ENCODE measurements around the gene LYPD6B. TPM values are rescaled to one million over a fixed set of nuclear protein-coding genes. Genes with fewer than 3 reads are reported as not detected.

Gene LYPD6B
- total RNA-seq, 2 experiments from 2014 or later, result not detected

DNA sequence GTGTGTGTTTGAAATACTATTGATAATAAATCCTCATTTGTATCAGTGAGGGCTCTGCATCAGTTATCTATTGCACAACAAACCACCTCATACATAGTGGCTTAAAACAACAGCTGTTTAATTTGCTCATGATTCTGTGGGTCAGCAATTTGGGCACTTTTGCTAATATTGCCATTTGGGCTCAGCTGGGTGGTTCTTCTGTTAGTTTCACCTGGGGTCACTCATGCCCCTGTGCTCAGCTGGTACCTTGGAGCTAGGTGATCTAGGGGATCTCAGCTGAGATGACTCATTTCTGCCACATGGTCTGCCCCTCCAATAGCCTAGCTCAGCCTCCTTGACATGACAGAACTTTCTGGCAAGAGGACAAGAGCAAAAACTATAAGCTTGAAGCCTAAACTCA lies 126.3 kb downstream of the LYPD6B start:
- CTCF ChIA-PET, result no interaction called here
- no peak overlapping the region for H3K27ac Mint-ChIP-seq
- H3K4me1 Mint-ChIP-seq (ENCODE audit: low read depth), result peaks cover 34% of the 10 kb centered on the region
- intact Hi-C loops (cut with micrococcal nuclease), result loop anchor here (5.0 to 10.0 kb wide), 4 partner anchors 78 to 400 kb away; no protein-coding TSS in a partner anchor
- H3K27me3 Mint-ChIP-seq, result peaks cover 13% of the 10 kb centered on the region
- H3K9me3 Mint-ChIP-seq, result no peaks in the 10 kb centered on the region
- H3K36me3 Mint-ChIP-seq, result no peaks in the 10 kb centered on the region
- DNase-seq, result no peak
- POLR2A ChIA-PET, result no interaction called here
- H3K4me3 Mint-ChIP-seq, result no peak overlapping the region

DNA sequence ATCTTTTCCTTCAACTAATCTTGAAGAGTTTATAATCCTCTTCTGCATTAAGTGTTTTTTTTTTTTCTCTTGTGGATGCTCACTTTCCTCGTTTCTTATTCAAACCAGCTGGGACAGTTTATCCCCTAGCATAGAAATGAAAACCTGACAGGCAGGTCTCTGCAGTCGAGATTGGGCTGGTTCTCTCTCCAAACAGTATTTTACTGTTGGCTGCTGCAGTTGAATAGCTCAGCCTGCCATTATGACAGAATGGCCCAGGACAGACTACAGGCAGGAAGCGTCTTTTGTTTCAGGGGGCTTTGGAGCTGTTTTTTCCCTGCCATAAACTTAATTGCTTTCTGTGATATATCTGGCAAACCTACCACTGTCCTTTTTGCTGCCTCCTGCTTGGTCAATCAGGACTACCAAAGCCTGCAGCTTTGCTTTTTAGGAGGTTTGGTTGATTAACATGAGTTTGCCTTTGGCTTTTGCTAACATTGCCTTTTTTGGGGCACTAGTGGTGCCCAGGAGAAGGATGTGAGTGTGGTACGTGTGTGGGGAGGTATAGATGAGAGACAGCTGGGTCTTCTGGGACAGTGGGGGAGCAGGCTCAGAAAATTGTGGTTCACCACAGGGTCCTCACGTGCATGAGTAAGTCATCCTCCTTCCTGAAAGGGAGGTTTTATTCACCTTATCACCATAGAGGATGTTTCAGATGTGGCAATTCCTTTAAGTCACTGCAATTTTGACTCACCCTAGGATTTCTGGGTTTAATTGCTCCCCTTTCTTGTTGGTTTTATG lies 128.7 kb downstream of the LYPD6B start:
- CTCF ChIA-PET, result no interaction called here
- Mint-ChIP-seq H3K4me3 (no peak overlapping the region), H3K27ac (no peak overlapping the region), H3K36me3 (peaks cover 2% of the 10 kb centered on the region), H3K9me3 (peaks cover 8% of the 10 kb centered on the region), H3K27me3 (peaks cover 11% of the 10 kb centered on the region), H3K4me1 (ENCODE audit: low read depth) (peaks cover 19% of the 10 kb centered on the region)
- DNase-seq, result peak; percentile 71
- intact Hi-C loops (cut with micrococcal nuclease), result loop anchor here (1.0 to 10.0 kb wide), 4 partner anchors 100 to 564 kb away; no protein-coding TSS in a partner anchor
- POLR2A ChIA-PET, result interaction anchor here (1.0 kb wide), 1 partner anchor 16 kb away, joined by 3 read pairs; no protein-coding TSS in a partner anchor

DNA sequence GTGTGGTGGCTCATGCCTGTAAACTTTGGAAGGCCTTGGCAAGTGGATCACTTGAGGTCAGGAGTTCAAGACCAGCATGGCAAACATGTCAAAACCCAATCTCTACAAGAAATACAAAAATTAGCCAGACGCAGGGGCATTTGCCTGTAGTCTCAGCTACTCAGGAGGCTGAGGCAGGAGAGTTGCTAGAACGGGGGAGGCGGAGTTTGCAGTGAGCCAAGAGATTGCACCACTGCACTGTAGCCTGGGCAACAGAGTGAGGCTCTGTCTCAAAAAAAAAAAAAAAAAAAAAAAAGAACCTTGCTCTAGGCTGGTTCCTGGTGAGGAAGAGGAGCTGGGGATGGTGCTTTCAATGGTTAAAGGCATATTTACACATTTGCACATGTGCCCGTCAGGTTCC lies 129.4 kb downstream of the LYPD6B start:
- intact Hi-C loops (cut with micrococcal nuclease), result loop anchor here (1.0 to 10.0 kb wide), 4 partner anchors 101 to 565 kb away; no protein-coding TSS in a partner anchor
- DNase-seq, result no peak
- Mint-ChIP-seq H3K9me3 (peaks cover 13% of the 10 kb centered on the region), H3K27me3 (peaks cover 7% of the 10 kb centered on the region), H3K27ac (no peak overlapping the region), H3K4me1 (ENCODE audit: low read depth) (peaks cover 19% of the 10 kb centered on the region), H3K36me3 (peaks cover 2% of the 10 kb centered on the region), H3K4me3 (no peak overlapping the region)
- CTCF ChIA-PET, result no interaction called here
- POLR2A ChIA-PET, result no interaction called here

DNA sequence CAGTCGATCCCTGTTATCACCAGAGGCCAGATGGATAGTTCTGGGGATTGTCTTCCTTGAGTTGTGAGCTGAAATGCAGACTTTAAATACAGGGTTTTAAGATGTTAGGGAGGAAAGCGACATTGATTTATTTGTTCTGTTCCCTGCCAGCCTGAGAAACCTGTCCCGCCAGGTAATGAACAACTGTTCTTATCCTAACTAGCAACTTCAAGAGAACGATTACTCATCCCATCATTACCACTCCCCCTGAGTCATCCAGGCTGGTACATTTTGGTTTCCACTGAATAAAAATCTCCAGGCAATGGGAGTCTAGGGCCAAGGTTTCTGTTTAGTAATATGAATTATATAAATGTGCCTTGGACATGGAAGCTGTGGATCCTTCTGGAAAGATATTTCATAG lies 131.2 kb downstream of the LYPD6B start:
- no peak overlapping the region for H3K4me3 Mint-ChIP-seq
- H3K9me3 Mint-ChIP-seq, result peaks cover 13% of the 10 kb centered on the region
- H3K27ac Mint-ChIP-seq, result no peak overlapping the region
- intact Hi-C loops (cut with micrococcal nuclease), result loop anchor here (1.0 to 10.0 kb wide), 4 partner anchors 8 to 395 kb away; no protein-coding TSS in a partner anchor
- H3K27me3 Mint-ChIP-seq, result peaks cover 7% of the 10 kb centered on the region
- peaks cover 19% of the 10 kb centered on the region for H3K4me1 Mint-ChIP-seq (ENCODE audit: low read depth)
- ChIA-PET POLR2A (no interaction called here), CTCF (interaction anchor here (1.3 kb wide), 1 partner anchor 9 kb away, joined by 3 read pairs; no protein-coding TSS in a partner anchor)
- peak; percentile 10 for DNase-seq
- H3K36me3 Mint-ChIP-seq, result peaks cover 2% of the 10 kb centered on the region

DNA sequence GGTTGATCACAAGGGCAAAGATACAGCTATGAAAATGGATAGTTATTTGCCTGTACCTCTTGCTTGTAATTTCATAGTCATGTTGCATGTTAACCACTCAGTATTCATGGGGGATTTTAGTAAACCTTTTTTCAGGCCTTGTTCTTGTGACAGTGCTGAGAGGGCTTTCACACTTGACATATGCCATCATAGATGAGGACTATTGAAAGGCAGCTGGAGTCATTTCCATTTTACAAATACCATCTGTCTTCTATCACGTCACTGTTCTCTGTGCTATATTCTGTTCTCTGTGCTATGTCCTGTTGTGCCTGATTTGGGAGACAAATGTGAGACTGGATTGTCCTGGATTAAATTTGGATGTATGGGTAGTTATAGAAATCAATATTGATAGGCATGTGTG lies 131.7 kb downstream of the LYPD6B start:
- ChIA-PET POLR2A (no interaction called here), CTCF (interaction anchor here (1.3 kb wide), 1 partner anchor 10 kb away, joined by 3 read pairs; no protein-coding TSS in a partner anchor)
- Mint-ChIP-seq H3K36me3 (peaks cover 2% of the 10 kb centered on the region), H3K9me3 (peaks cover 13% of the 10 kb centered on the region), H3K27me3 (peaks cover 7% of the 10 kb centered on the region), H3K27ac (no peak overlapping the region), H3K4me1 (ENCODE audit: low read depth) (peaks cover 19% of the 10 kb centered on the region), H3K4me3 (no peak overlapping the region)
- no peak for DNase-seq
- intact Hi-C loops (cut with micrococcal nuclease), result no loop called here

DNA sequence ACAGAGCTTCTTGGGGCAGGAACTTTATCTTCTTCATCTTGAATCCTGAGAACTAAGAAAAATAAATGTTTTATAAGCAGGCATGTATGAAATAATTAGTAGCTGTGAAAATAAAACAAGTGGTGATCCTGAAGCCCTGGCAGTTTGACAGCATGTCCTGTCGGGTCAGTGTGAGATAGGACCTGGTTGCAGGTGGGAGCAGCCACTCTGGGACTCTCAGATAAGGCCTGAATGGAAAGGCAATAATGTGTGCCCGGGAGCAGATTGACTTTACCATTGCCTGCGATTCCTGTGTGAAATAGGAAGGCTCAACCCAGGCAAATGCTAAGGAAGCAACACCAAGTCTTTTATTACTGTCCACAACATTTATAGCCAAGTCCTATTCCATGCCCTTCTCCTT lies 132.4 kb downstream of the LYPD6B start:
- ChIA-PET CTCF (no interaction called here), POLR2A (no interaction called here)
- Mint-ChIP-seq H3K27me3 (peaks cover 5% of the 10 kb centered on the region), H3K36me3 (peaks cover 2% of the 10 kb centered on the region), H3K27ac (no peak overlapping the region), H3K4me1 (ENCODE audit: low read depth) (peaks cover 19% of the 10 kb centered on the region), H3K4me3 (no peak overlapping the region), H3K9me3 (peaks cover 13% of the 10 kb centered on the region)
- DNase-seq, result no peak
- intact Hi-C loops (cut with micrococcal nuclease), result no loop called here

DNA sequence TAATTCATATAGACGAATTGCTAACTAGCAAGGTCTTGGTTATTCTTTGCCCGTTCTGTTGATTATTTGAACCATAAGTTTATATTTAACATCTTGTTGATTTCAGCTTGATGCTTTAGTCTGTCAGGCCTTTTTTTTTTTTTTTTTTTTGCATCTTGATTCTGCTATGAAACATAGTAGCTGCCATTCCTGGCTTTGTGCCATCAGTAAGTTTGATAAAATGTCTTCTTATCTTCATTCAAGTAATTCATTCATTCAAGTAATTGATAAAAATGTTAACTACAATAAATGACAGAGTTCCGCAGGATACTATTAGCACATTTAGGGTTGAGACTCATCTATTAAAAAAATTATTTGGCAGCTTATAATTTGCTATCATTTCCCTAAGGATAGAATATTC lies 134.7 kb downstream of the LYPD6B start:
- DNase-seq, result no peak
- peaks cover 13% of the 10 kb centered on the region for H3K9me3 Mint-ChIP-seq
- H3K27ac Mint-ChIP-seq, result no peak overlapping the region
- CTCF ChIA-PET, result interaction anchor here (0.6 kb wide), 1 partner anchor 56 kb away, joined by 3 read pairs; no protein-coding TSS in a partner anchor
- POLR2A ChIA-PET, result no interaction called here
- peaks cover 12% of the 10 kb centered on the region for H3K4me1 Mint-ChIP-seq (ENCODE audit: low read depth)
- H3K36me3 Mint-ChIP-seq, result peaks cover 2% of the 10 kb centered on the region
- H3K4me3 Mint-ChIP-seq, result no peak overlapping the region
- intact Hi-C loops (cut with micrococcal nuclease), result no loop called here
- peaks cover 5% of the 10 kb centered on the region for H3K27me3 Mint-ChIP-seq

DNA sequence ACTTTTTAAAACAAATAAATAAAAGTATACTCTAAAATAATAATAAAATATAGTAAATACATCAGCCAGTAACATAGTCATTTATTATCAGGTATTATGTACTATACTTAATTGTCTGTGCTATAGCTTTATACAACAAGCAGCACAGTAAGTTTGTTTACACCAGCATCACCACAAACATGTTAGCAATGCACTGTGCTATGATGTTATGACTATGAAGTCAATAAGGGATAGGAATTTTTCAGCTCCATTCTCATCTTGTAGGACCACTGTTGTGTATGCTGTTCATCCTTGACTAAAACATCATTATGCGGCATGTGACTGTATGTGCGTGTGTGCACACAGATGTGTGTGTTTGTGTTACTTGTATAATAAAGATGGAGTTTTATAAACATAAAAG lies 137.5 kb downstream of the LYPD6B start:
- ChIA-PET CTCF (no interaction called here), POLR2A (no interaction called here)
- no peak overlapping the region for H3K27ac Mint-ChIP-seq
- H3K36me3 Mint-ChIP-seq, result peaks cover under 1% of the 10 kb centered on the region
- H3K27me3 Mint-ChIP-seq, result peaks cover 3% of the 10 kb centered on the region
- DNase-seq, result no peak
- peaks cover 13% of the 10 kb centered on the region for H3K9me3 Mint-ChIP-seq
- no peak overlapping the region for H3K4me3 Mint-ChIP-seq
- H3K4me1 Mint-ChIP-seq (ENCODE audit: low read depth), result no peaks in the 10 kb centered on the region
- intact Hi-C loops (cut with micrococcal nuclease), result no loop called here

DNA sequence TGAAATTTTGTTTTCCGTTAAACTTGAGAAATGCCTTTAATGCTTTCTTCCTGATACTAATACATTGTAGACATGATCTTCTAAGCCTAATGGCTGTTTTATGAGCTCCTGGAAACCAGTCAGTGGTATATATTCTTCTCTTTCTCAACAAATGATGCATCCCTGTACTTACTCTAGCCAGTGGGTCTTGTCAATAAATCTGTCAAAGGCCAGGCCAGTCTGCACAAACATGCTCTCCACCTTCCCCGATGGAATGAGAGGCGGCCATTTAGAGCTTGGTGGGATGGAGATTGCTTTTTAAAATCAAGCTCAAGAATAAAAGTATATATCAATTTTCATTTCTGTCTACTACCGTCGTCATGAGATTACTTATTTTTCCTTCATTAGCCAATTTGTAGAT lies 140.1 kb downstream of the LYPD6B start:
- H3K4me1 Mint-ChIP-seq (ENCODE audit: low read depth), result no peaks in the 10 kb centered on the region
- no peak overlapping the region for H3K27ac Mint-ChIP-seq
- CTCF ChIA-PET, result no interaction called here

DNA sequence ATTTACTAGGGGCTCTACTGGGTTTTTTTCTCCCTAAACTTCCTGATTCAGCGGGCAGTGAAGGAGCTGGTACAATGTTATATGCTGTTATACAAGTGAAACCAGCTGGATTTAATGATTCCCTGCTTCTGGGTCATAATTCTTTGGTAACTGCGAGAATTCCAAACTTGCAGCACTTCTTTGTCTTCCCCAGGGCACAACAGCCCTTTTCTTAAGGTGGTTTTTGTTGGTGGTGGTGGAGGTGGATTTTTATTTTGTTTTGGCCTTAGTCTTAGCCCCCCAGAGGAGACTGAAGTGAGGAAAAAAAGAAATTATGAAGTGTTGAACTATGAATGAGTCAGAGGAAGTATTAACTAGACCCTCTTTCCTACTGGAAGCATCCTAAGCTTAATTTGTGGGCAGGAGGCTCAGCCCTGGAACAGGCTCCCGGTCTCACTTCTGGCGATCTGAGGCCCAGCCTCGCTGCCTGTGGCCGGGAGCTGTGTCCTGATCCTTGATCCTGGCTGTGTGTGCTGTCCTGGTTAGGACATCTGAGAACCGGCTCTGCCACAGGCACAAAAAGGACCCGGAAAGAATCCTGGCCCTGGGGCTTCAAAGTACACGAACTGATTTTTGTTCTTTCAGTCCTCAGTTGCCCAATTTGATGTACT lies 141.9 kb downstream of the LYPD6B start:
- no peak overlapping the region for H3K4me3 Mint-ChIP-seq

More for the DNA sequence above, 140.1 kb downstream of the LYPD6B start:
- Mint-ChIP-seq H3K4me3 (no peak overlapping the region), H3K27me3 (peaks cover 3% of the 10 kb centered on the region), H3K9me3 (no peaks in the 10 kb centered on the region), H3K36me3 (no peaks in the 10 kb centered on the region)
- no peak for DNase-seq
- intact Hi-C loops (cut with micrococcal nuclease), result no loop called here
- POLR2A ChIA-PET, result no interaction called here

DNA sequence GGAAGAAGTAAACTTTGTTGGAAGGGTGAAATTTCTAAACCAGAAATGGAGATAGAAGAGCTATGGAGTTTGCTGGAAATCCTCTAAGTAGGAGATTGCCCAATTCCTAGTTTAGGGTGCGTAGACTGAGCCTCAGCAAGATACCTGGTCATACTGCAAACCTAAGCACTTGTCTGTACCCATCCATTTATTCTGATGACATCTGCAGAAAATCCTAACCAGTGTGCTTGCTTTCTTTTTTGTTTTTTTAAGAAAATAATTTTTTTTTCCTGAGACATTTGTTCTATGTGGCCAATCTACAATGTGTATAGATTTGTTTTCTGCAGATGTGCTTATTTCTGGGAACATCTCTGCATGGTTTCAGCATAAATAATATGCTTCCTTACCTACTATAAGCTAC lies 144.7 kb downstream of the LYPD6B start:
- Mint-ChIP-seq H3K27ac (no peak overlapping the region), H3K9me3 (no peaks in the 10 kb centered on the region), H3K4me1 (ENCODE audit: low read depth) (no peaks in the 10 kb centered on the region), H3K4me3 (no peak overlapping the region), H3K36me3 (no peaks in the 10 kb centered on the region), H3K27me3 (peaks cover 3% of the 10 kb centered on the region)
- CTCF ChIA-PET, result no interaction called here
- POLR2A ChIA-PET, result no interaction called here
- DNase-seq, result no peak
- intact Hi-C loops (cut with micrococcal nuclease), result no loop called here

More for the DNA sequence above, 141.9 kb downstream of the LYPD6B start:
- ChIA-PET CTCF (no interaction called here), POLR2A (no interaction called here)
- intact Hi-C loops (cut with micrococcal nuclease), result no loop called here
- peaks cover 3% of the 10 kb centered on the region for H3K27me3 Mint-ChIP-seq
- no peak for DNase-seq
- H3K9me3 Mint-ChIP-seq, result no peaks in the 10 kb centered on the region
- no peak overlapping the region for H3K27ac Mint-ChIP-seq
- no peaks in the 10 kb centered on the region for H3K4me1 Mint-ChIP-seq (ENCODE audit: low read depth)
- H3K36me3 Mint-ChIP-seq, result no peaks in the 10 kb centered on the region

DNA sequence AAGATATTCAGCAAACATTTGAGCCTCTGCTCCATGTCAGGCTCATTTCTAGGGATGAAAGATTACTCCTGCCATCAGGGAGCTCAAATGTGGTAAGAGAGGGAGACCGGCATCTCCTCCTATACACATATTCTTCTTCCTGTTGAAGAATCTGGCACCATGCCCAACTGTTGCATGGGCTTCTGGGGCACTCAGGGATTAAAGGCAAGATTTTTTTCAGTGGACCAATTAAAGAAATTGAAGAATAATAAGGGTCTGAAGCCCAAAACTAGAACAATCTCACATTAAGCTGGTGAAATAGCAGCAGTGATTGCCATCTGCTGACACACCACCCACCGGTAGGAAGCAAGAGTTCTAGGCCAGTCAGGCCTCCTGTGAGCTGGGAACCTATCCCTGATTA lies 146.5 kb downstream of the LYPD6B start:
- Mint-ChIP-seq H3K27ac (no peak overlapping the region), H3K4me1 (ENCODE audit: low read depth) (no peaks in the 10 kb centered on the region), H3K9me3 (no peaks in the 10 kb centered on the region), H3K4me3 (no peak overlapping the region), H3K27me3 (no peaks in the 10 kb centered on the region), H3K36me3 (no peaks in the 10 kb centered on the region)
- no peak for DNase-seq
- intact Hi-C loops (cut with micrococcal nuclease), result no loop called here
- ChIA-PET POLR2A (no interaction called here), CTCF (no interaction called here)
